Fibroblast of skin of right quadriceps (primary cell): ENCODE data around the gene MSRB1.

Experiments
- DNase-seq: peaks from one replicate; pipeline ENCODE4 v3.0.0-alpha.2; 2013

MSRB1 gene

GRCh38 chr16:1895949-1896675, 46.9 kb downstream of the MSRB1 start:
- DNase-seq, result no peak

GRCh38 chr16:1895068-1895467, 47.9 kb downstream of the MSRB1 start:
- no peak for DNase-seq

- DNase-seq, result no peak
Measured at GRCh38 chr16:1890708-1891050, 52.3 kb downstream of the MSRB1 start.

GRCh38 chr16:1890024-1890707, 52.8 kb downstream of the MSRB1 start:
- no peak for DNase-seq
